Ecto neural progenitor cell (in vitro differentiated cells): ENCODE data around the gene UGT1A5.

Experiments
- DNase-seq: peaks from one replicate; pipeline ENCODE4 v3.0.0-alpha.2; 2018; ENCODE audit warnings: low spot score

The UGT1A5 gene

GRCh38 chr2:233780771-233781170 lies 68.1 kb downstream of the UGT1A5 start:
- DNase-seq = no peak

GRCh38 chr2:233789554-233789953 lies 76.8 kb downstream of the UGT1A5 start:
- DNase-seq = peak; percentile 32

- peak; percentile 22 for DNase-seq
These were observed 78.6 kb downstream of the UGT1A5 start for GRCh38 chr2:233791151-233791882.

GRCh38 chr2:233791883-233792329 lies 79.2 kb downstream of the UGT1A5 start:
- peak; percentile 22 for DNase-seq

GRCh38 chr2:233792720-233793119 lies 80.0 kb downstream of the UGT1A5 start:
- DNase-seq = peak; percentile 31

GRCh38 chr2:233793465-233794127 lies 80.9 kb downstream of the UGT1A5 start:
- peak; percentile 39 for DNase-seq

- DNase-seq = peak; percentile 39
These were observed 81.5 kb downstream of the UGT1A5 start for GRCh38 chr2:233794128-233794658.

GRCh38 chr2:233795735-233796171 lies 83.0 kb downstream of the UGT1A5 start:
- DNase-seq = peak; percentile 39

- DNase-seq = peak; percentile 27
These were observed 83.5 kb downstream of the UGT1A5 start for GRCh38 chr2:233796254-233796653.

- peak; percentile 22 for DNase-seq
These were observed 85.8 kb downstream of the UGT1A5 start for GRCh38 chr2:233798335-233799086.

GRCh38 chr2:233799087-233799665 lies 86.5 kb downstream of the UGT1A5 start:
- DNase-seq = peak; percentile 22

- peak; percentile 20 for DNase-seq
These were observed 87.0 kb downstream of the UGT1A5 start for GRCh38 chr2:233799716-233800115.

GRCh38 chr2:233800208-233800607 lies 87.5 kb downstream of the UGT1A5 start:
- peak; percentile 14 for DNase-seq

GRCh38 chr2:233801357-233802131 lies 88.8 kb downstream of the UGT1A5 start:
- no peak for DNase-seq

- DNase-seq = no peak
These were observed 89.6 kb downstream of the UGT1A5 start for GRCh38 chr2:233802132-233802815.

GRCh38 chr2:233803292-233803911 lies 90.7 kb downstream of the UGT1A5 start:
- no peak for DNase-seq

- DNase-seq = no peak
These were observed 91.3 kb downstream of the UGT1A5 start for GRCh38 chr2:233803994-233804393.

GRCh38 chr2:233807215-233807865 lies 94.6 kb downstream of the UGT1A5 start:
- DNase-seq = peak; percentile 31
